Stimulated activated CD8-positive, alpha-beta memory T cell treated with anti-CD3 and anti-CD28 coated beads, Interleukin-4, amount 100 ng/mL, for 1 hour (primary cell): Measurements from ENCODE around the gene SP2.

ENCODE experiments used
- DNase-seq, 2 donors: peaks; one replicate each; pipeline ENCODE4 v3.0.0-alpha.2; 2020; ENCODE audit warnings: low read depth in 2 of 2, low spot score in 1 of 2

The SP2 gene

DNA sequence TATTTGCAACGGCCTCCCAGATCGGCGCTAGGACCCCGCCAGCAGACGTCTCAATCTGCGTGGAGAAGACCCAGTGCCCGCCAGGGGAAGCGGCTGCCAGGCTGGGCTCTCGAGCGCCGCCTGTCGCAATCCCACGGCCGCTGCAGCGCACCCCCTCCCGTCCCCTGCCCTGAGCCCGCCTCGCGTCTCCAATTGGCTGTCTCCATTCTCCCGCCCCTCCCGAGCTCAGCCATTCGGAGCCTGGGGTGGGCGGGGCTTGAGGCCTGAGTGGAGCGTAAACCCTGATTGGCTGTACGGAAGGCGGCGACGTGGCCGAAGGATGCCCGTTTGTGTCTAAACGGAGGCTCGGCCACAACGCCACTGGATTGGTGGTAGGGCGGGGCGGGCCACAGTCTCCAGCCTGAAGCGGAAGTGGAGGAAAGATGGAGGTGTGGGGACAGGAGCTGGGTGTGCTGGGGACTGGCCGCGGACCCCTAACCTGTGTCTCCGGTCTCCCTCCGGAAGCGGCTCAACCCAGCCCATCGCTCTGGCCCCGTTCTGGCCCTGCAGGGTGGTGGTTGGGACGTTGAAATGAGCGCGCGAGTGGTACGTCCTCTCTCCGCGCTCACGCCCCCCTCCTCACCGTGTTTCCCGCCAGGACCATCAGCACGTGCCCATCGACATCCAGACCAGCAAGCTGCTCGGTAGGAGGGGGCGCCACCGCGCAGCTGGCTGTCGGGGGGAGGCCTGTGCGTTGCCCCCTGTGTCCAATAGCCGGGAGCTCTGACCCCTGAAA lies 74.9 kb downstream of the SP2 start, which contains the start of gene CDK5RAP3:
Gene CDK5RAP3 (plus strand): TSS at position 389 of the 775 bp plus-strand sequence. CDS start 34 bp downstream, at position 423.
- DNase-seq, result peak; percentile 96 to 98

DNA sequence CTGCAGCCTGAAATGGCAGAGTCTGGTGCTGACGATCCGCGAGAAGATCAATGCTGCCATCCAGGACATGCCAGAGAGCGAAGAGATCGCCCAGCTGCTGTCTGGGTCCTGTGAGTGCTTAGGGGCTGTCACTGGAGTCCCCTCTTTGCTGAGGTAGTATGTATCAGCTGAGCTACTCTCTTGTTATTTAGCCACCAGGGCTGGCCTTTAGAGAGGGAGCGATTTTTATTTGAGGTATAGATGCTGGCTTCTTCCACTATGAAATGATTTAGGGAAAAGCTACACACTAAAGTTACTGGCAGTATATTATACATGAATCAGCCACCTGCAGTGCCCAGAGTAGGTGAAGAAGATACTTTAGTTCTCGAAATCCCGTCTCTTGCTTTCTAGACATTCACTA lies 77.5 kb downstream of the SP2 start:
- no peak for DNase-seq

DNA sequence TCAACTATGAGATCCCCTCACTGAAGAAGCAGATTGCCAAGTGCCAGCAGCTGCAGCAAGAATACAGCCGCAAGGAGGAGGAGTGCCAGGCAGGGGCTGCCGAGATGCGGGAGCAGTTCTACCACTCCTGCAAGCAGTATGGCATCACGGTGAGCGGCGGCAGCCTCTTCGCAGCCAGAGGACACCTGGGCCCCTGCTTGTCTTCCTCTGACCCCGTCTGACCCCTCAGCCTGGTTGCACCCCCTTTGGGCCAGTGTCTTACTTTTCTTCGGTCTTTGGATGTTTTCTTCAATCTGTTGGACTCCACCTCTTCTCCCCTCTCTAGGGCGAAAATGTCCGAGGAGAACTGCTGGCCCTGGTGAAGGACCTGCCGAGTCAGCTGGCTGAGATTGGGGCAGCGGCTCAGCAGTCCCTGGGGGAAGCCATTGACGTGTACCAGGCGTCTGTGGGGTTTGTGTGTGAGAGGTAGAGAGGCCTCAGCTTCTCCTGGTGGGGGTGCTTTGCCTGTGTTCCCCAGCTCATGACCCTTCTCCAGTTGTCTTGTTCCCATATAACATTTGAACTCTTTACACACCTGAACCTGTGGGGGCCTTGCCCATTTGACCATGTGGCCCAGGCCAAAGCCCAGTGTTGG lies 79.3 kb downstream of the SP2 start:
- DNase-seq, result no peak

DNA sequence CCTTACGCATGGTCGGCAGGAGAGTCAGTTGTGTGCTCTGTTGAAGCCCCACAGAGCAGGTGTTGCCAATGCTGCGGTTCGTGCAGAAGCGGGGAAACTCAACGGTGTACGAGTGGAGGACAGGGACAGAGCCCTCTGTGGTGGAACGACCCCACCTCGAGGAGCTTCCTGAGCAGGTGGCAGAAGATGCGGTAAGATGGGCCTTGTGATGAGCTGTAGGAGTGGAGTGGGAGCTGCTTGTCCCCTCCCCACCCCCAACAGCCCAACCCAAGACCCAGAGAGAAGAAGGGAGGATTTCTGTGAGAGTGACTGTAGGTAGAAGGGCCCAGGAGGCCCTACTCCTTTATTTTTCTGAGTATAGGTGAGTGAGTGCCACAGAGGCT lies 79.8 kb downstream of the SP2 start:
- DNase-seq, result no peak

DNA sequence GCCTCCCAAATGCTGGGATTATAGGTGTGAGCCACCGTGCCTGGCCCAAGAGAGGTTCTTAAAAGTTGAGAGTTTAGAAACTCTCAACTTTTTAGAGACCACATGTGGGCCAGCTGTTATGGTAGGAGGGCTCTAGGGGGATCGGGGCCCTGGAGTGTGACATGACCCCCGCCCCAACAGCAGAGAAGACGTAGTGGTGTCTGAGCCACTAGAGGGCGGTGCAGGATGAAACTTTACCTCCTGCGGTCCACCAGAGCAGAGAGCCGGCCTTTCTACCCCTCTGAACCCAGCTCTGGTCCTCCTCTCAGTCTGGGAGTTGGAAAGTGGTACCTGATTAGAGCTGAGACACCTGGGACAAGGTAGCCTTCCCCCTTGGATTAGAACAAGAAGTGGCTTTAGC lies 82.3 kb downstream of the SP2 start:
- peak in 1 of 2 donors; percentile 16 for DNase-seq
